NCI-H187 treated with DMSO at 0.1 percent for 48 hours (cell line): Measurements from ENCODE around the gene AFDN.

Source experiments
- DNase-seq: peaks from one replicate; lab custom pipeline; 2025; lab: John Stamatoyannopoulos, UW

AFDN gene

DNA sequence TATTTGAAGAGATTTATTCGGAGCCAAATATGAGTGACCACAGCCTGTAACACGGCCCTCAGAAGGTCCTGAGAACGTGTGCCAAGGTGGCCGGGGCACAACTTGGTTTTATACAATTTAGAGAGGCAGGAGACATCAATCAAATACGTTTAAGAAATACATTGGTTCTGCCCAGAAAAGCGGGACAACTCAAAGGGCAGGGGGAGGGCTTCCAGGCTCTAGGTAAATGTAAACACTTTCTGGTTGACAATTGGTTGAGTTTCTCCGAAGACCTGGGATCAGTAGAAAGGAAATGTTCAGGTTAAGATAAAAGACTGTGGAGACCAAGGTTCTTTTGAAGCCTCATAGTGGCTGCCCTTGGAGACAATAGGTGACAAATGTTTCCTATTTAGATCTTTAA lies 151.9 kb downstream of the AFDN start:
- DNase-seq = no peak

- no peak for DNase-seq
Observed at GRCh38 chr6:167979436-167980139, 152.9 kb downstream of the AFDN start.

DNA sequence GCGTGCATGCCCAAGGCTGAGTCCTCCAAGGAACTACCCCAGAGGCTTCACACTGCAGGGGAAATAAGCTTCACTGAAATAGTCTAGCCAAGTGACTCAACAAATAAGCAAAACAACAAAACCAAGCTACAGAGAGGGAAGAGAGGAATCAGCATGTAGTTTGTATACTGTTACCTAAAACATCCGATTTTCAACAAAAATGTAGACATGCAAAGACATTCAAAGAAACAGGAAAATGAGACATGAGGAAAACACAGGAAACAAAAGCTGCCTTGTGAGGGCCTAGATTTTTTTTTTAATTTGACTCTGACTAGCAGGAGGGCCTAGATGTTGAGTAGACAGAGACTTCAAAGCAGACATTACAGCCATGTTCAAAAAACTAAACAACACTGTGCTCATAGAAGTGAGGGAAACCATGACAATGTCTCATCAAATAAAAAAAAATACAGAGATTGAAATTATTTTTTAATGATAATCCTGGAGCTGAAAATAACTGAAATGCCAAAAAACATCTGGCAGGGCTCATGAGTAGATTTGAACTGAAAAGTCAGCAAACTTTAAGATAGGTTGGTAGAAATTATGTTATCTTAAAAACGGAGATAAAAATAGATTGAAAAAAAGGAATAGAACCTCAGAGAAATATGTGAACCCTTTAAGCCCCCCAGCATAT lies 154.3 kb downstream of the AFDN start:
- no peak for DNase-seq

GRCh38 chr6:167981916-167982462 lies 155.3 kb downstream of the AFDN start:
- DNase-seq = no peak

GRCh38 chr6:167984144-167984719 lies 157.5 kb downstream of the AFDN start:
- DNase-seq = no peak

DNA sequence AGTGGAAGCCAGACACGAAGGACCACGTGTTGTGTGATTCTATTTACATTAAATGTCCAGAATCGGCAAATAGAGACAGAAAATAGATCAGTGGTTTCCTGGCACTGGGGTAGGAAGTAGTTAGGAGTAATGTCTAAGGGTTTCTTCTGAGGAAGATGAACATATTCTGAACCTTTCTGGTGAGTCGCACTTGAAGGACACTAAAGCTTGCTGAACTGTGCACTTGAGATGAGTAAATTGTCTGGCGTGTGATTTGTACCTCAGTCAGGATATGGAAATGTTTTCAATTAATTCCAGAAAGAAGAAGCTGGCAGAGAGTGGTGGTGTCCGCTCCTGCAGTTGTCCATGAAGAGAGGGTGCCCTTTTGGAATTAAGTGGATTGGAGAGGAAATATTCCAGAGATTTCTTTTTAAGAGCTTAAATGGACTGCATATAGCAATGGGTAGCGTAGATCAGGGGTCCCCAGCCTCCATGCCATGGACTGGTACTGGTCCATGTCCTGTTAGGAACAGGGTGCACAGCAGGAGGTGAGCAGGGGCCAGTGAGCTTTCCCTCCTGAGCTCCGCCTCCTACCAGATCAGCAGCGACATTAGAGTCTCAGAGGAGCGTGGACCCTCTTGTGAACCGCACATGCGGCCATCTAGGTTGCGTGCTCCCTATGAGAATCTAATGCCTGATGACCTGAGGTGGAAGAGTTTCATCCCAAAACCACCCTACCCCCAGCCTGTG lies 158.3 kb downstream of the AFDN start:
- DNase-seq = no peak

- no peak for DNase-seq
Observed at GRCh38 chr6:167985911-167986595, 159.3 kb downstream of the AFDN start.

- DNase-seq = no peak
Observed at GRCh38 chr6:167987396-167988153, 160.9 kb downstream of the AFDN start.

GRCh38 chr6:167988154-167988495 lies 161.4 kb downstream of the AFDN start:
- DNase-seq = no peak

- DNase-seq = no peak
Observed at GRCh38 chr6:167988945-167989841, 162.5 kb downstream of the AFDN start.

GRCh38 chr6:167990016-167990945 lies 163.6 kb downstream of the AFDN start:
- no peak for DNase-seq

DNA sequence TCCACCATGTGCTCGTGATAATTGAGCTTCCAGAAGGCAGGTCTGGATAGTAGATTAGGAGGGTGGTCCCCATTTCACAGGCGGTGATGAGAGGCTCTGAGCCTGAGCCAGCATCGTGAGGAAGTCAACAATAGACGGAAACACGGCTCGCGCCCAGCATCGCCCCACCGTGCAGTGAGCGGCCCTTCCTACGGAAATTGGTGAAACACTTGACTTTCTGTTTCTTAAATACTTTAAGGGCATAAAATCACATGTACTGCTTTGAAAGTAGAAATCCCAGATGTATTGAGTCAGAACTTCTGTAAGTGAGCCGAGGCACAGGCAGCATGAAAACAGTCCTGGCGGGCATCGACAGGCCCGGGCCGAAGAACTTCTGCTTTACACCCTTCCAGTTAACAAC lies 166.5 kb downstream of the AFDN start:
- no peak for DNase-seq

DNA sequence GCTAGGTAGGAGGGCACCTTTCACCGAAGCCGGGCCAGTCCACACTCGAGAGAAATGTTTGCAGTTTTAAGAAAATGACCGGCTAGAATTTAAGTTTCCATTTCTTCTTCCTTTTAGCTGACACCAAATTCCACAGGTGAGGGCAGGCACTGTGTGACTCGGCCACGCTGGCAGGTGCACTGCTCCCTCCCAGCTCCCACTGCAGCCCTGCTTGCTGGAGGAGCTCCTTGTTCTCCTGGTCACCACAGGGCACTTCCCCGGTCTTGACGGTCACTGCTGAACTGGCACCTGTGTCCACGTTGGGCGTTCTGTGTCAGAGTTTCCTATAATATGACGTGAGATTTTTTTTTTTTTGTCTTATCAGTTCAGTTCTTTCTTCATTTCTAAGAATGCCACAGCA lies 167.1 kb downstream of the AFDN start:
- DNase-seq = no peak

- DNase-seq = no peak
Observed at GRCh38 chr6:167995302-167995701, 168.6 kb downstream of the AFDN start.

DNA sequence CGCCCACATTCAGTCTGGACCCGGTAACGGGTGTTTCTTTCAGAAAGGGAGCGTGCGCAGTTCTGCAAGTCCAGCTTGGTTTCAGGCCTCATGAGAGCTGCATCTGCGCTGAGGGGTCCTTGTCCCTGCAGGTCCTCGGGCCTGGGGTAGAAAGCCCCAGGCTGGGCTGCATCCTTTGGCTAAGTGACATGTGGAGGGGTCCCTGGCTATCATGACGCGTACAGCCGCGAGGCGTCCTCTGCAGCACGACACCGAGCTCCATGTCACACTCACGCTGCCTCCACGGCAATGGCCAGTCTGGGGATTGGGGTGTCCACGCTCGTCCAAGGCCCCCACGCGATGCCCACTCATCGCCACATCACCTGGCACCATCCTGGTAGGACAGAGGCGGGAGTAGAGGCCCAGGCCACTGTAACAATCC lies 169.0 kb downstream of the AFDN start:
- DNase-seq = no peak

- DNase-seq = no peak
Observed at GRCh38 chr6:167996424-167997199, 169.9 kb downstream of the AFDN start.

GRCh38 chr6:167997642-167998041 lies 170.9 kb downstream of the AFDN start, which contains the start of gene KIF25:
Gene KIF25, plus strand, starts transcription at chr6:167997671. Its CDS starts 31,915 bp downstream, at chr6:168029586.
- DNase-seq = no peak

DNA sequence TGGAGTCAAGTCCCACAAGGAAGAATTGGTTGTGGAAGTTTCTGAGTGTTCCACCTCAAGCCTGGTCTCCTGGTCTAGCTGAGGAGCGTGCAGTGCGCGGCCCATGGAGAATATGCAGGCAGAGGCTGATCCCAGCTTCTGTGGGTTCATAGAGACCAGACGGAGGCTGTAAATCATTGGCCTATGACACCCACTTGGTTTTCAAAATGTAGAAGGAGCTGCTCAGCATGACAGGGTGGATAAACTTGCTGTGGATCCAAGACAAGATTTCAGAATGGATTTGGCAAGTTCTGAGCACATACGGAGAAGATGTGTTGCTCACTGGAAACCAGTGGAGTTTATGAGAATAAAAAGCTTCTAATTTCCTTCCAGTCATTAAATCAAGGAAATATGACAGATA lies 171.5 kb downstream of the AFDN start:
- DNase-seq = no peak
